ENCODE measurements around the gene VEZT.
"Not testable (repeated sequence)": the region's sequence is repeated elsewhere in the genome, so short reads cannot be mapped to it uniquely, and the experiment has no call there.

Gene VEZT, protein sequence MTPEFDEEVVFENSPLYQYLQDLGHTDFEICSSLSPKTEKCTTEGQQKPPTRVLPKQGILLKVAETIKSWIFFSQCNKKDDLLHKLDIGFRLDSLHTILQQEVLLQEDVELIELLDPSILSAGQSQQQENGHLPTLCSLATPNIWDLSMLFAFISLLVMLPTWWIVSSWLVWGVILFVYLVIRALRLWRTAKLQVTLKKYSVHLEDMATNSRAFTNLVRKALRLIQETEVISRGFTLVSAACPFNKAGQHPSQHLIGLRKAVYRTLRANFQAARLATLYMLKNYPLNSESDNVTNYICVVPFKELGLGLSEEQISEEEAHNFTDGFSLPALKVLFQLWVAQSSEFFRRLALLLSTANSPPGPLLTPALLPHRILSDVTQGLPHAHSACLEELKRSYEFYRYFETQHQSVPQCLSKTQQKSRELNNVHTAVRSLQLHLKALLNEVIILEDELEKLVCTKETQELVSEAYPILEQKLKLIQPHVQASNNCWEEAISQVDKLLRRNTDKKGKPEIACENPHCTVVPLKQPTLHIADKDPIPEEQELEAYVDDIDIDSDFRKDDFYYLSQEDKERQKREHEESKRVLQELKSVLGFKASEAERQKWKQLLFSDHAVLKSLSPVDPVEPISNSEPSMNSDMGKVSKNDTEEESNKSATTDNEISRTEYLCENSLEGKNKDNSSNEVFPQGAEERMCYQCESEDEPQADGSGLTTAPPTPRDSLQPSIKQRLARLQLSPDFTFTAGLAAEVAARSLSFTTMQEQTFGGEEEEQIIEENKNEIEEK
- 57.0 to 74.8 reads per million in 2 experiments for total RNA-seq

DNA sequence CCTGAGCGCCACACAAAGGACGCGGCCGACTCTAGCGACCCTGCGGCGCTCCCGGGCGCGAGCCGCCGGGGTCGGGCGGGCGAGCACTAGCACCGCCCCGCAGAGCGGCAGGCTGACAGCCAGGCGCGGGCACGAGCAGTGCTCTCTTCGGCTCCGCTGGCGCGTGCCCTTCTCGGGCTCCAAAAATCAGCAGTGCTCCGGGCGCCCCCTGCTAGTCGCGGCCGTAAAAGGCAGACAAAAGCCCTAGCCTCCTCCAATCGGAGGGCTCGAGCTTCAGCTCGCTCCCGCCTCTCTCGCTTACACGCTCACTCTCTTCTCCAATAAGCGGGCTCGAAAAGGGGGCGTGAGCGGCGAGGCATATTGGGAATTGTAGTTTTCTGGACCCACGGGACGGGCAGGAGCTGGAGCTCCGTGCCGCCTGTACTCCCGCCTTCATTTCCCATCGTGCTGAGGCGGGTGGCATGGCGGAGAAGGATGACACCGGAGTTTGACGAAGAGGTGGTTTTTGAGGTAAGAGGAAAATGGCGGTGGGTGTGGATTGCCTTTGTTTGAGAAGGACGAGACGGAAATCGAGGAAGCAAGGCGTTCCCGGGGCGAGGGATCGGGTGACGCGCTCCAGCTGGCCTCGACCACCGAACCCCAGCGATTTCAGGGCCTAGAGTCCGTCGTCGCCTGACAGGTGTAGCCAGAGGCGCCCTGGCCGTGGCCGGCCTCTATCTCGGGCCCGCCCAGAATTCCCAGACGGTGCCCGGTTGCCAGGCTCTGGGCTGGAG is at the start of gene VEZT, which contains the start of gene FGD6:
Gene VEZT (plus strand): TSS at position 431 of the 773 bp plus-strand sequence. CDS start 44 bp downstream, at position 475.
Gene FGD6 (minus strand): TSS at position 91 of the 773 bp plus-strand sequence. CDS start 227 bp downstream, outside the sequence.
- DNase-seq (ENCODE audit: low read depth), result peak; percentile 97

DNA sequence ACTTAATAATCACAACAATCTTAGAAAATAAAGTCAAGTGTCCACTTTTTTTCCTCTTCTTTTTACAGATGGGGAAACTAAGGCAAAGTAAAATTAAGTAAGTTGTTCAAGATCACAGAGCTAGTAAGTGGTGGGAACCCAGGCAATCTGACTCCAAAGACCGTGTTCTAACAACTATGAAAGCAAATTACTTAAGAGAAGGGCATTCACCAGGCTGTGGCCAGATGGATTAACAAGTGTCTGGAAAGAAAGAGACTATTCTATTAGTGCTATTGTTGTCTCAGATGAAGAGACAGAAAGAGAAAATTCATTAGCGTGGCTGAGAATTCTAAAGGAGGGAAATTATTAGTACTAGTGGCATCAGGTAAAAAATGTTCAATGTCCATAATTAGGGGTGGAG is 48.9 kb upstream of the VEZT start:
- no peak for DNase-seq (ENCODE audit: low read depth)

DNA sequence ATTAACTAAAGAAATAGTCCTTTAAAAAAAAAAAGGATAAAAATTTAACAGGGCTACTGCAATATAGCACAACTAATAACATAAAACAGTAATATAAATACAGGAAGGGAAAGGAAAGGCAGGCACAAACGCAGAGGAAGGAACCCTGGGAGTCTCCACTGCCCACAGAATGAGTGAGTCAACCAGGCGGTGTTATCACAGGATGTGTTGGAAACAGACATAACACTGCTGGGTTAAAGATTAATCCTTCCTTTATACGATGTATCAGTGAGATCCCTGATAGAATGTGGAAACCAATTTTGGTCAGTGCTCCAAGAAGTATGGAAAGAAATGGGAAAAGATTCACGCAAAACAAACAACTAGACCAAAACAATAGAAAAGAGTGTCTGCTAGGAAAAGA is 48.2 kb upstream of the VEZT start:
- DNase-seq (ENCODE audit: low read depth), result no peak

DNA sequence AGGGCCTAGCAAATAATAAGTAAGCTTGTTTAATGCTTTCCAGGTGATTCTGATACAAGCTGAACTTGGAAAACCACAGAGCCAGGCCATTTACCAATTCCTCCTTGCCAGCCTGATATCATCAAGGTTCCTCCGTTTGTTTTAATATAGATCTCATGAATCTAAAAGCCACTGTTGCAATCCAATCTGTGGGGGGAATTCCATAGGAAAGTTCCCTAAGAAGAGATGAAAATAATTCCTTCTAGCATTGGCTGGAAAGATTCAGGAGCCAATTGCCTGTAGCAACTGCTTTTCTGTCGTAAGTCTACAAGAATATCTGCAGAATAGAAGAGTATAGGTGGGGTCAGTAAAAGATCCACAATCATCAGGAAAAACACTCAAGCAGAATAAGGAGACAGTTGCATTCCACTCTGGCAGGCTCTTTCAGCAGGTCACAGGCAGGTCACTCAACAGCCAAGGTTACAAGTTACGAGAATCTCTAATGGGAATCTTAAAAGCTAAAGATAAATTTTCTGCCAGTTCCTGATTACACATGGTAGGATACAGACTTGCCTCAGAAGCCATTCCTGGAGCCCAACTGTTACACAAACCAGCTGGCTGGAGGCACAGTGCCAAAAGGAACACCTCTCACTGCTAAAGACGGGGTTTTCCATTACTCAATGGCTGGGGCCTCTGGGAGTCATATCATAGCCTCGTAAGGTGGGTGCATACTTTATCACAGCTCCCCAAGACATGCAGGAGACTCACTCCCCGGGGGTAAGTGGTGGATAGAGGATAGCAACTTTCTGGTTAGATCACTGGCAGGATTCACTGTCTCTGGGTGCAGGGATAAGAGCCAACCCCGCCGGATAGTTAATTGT is 44.0 kb upstream of the VEZT start:
- DNase-seq (ENCODE audit: low read depth), result no peak

DNA sequence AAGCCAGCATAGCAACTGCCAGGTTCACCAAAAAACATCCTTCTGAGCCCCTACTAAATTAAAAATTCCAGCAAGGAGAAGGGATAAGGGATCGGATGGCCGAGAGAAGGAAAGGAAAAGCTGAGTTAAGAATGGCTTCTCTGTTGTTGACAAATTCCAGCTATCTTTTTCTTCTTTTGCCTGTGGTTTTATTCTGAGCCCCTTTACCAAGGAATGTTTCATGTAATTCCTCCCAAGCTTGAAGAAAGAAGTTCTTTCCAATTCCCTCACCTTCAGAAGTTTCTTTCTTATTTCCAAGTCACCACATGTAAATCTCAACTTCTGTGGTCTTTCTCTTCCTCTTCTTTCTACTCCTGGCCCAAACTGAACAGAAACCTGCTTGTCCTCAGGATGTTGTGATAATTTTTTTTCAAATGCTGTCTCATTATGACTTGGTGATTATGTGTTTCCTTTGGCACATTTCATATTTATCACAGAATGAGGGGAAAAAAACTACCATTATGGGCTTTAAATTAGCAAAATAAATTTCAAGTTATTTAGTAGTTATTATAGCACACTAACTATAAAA is 40.3 kb upstream of the VEZT start:
- DNase-seq (ENCODE audit: low read depth), result no peak

DNA sequence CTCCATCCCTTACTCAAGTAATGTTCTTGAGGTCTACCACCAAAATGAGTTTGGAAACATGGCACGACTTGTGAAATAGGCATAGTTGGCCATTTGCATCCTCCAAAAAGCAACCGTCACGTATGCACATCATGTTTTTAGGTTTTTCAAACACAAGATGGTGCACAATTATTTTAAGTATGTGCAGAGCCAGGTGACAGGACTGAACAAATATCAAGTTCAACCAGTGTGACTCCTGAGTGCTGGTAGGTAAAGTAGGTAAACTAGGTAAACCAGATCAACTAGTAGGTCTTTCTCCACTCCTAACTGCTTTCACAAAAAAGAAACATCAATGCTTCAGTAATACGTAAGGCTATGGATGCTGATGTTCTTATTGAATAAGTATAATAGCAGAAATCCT is 39.5 kb upstream of the VEZT start:
- DNase-seq (ENCODE audit: low read depth), result no peak

DNA sequence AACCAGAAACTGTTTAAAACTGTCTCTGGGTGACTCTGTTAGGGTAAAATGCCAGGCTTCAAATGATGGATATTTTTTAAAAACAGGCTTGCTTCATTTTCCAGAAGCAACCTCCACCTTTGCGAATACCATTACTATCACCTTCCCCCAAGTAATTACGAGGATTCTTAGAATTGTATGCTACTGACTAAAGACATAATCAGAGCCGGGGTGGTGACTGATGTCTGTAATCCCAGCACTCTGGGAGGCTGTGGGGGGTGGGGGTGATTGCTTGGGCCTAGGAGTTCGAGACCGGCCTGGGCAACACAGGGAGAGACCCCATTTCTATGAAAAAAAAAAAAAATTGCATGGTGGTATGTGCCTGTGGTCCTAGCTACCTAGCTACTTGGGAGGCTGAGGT is 38.6 kb upstream of the VEZT start:
- no peak for DNase-seq (ENCODE audit: low read depth)

DNA sequence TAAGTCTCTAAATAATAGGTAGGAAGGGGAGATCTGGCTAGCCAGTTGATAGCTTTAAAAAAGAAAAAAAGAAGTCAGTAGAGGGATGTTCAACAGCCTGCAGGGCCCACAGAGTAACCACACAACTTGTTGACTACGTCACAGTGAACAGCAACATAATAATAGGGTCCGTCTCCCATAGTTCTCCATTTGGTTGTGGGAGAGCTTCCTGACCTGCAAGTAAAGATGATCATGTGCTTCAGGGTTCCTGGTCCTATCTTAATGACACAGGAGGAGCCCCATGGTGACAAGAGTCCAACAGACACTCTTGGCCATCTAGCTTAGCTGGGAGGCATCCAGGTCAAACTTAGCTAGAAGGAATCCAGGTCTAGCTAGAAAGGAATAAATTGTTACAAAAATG is 36.5 kb upstream of the VEZT start:
- DNase-seq (ENCODE audit: low read depth), result no peak

DNA sequence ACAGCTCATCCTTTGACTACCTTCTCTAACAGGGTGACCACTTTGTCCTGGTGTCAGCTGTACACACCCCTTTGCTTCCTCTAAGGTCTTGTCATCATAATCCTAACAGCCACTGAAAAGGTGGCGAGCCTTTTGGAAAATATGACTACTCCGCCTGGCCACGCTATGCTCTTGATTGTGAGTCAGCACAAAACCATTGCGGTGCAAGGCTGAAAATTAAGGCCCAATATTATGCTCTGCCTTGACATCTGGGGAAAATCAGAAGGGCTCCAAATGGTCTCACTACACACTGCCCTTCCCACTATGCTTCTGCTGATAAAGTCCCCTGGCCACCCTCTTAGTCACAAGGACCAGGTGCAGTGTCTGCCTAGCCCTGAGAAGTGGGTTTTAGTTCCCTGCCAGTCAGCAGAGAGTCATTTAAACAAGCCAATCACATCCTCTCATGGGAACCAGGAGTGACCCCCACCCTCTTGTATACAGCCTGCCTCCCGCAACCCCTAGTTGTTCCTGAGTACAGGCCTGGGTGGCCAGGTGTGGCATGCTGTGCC is 34.7 kb upstream of the VEZT start:
- no peak for DNase-seq (ENCODE audit: low read depth)

DNA sequence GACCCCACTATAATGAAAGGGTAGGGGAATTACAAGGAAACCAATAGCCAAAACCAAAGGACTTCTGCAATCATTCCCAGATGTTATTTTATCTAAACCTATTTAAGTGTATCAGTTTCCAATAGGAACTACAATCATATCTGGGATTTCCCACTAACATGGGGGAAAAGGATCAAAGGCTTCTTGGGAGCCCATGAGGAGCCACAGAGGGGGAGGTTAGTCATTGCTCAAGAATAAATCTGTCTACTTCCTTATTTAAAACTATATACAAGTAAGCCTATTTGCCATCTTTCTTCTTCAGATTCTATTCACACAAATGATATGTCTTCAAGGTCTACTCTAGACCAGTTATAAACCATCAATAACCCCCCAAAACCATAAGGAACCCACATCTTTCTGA is 33.5 kb upstream of the VEZT start:
- DNase-seq (ENCODE audit: low read depth), result no peak

DNA sequence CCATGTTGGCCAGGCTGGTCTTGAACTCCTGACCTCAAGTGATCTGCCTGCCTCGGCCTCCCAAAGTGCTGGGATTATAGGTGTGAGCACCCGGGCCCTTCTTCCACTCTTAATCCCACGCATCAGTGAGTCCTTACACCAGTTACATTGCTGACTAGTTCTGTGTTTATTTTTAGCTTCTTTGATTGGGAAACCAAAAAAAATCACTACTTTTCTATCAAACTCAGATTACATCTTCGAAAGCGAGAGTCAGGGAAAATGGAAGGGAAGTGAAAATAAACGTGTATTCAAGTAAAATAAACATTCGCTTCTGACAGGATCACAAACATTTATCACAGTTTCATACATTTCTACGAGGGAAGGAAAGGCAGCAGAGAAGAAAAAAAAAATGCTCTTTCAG is 32.5 kb upstream of the VEZT start:
- DNase-seq (ENCODE audit: low read depth), result no peak

DNA sequence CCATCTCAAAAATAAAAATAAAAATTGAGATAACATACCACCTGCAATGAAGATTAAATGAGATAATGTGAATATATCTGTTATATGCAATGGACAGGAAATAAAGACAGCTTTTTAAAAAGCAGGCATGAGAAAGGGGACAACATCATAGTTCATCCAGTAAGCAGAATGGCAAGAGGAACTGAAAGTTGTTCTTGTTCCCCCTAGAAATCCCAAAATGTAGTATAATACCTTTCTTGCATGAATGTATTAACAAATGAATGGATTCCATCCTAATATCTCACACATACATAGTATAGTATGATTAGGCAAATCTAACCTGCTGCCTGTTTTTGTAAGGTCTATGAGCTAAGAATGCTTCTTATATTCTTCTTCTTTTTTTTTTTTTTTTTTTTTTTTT is 31.8 kb upstream of the VEZT start:
- DNase-seq (ENCODE audit: low read depth), result no peak

DNA sequence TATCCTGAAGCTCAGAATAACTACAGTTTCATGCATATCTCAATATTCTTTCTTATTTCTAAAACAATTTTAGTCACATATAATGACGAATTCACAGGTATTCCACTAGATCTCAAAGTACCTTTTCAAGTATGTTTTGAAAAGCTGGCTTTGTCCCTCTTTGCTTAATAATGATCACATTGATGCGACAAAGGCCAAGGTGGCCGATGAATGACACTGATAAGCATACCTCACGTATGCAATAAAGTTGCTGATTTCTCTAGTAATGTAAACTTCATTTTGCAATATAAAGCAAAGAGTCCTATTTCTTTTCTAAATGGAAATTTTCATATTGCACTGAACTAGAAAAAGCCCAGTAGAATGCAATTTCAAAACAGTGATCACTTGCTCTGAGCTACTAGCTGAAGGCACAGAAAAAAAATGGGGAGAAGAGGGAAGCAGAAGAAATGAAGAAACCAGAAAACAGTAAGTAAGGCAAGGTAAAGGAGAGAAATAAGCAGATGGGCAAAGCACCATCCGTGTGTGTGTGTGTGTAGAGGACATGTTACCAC is 29.7 kb upstream of the VEZT start:
- DNase-seq (ENCODE audit: low read depth), result no peak

DNA sequence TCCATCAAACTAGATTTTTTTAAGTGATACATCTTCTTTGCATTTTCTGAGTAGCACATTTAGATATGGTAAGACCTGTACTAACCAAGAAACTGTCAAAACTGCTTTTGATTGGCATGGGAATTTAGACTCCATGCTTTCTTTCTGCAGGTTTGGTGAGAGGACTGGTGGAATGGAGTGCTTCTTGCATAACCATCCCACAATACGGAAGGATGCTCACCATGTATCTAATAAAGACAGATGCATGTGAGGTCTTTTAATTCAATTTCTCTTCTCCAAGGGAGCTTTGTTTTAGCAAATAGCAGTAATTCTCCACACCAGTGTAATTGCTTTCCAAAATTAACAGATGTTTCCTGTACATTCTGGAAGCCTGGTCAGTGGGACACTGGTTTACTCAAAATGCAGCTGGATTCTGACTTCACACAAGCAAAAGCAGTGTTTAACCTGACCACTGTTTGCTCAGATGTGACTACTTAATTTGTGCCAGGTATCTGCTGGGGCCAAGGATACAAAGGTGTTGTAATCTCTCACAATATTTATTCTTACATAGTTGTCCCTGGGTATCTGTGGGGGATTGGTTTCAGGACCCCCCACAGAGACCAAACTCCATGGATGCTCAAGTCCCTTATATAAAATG is 26.4 kb upstream of the VEZT start:
- DNase-seq (ENCODE audit: low read depth), result no peak

DNA sequence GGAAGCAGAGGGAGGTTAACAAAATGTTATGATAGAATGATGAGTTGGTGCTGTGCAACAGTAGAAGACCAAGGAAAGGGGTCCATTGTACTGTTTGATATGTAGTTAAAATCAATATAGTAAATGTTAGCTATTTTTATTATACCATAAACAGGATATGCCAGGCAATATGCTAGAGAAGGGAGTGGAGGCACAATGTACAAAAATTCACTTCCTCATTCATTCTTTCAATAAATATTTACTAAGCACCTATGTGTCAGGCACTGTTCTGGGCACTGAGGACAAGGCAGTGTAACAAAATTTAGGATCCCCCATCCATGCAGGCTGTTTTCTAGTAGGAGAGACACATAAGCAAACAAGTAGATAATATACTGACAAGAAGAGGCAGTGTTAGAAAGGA is 25.3 kb upstream of the VEZT start:
- DNase-seq (ENCODE audit: low read depth), result no peak

DNA sequence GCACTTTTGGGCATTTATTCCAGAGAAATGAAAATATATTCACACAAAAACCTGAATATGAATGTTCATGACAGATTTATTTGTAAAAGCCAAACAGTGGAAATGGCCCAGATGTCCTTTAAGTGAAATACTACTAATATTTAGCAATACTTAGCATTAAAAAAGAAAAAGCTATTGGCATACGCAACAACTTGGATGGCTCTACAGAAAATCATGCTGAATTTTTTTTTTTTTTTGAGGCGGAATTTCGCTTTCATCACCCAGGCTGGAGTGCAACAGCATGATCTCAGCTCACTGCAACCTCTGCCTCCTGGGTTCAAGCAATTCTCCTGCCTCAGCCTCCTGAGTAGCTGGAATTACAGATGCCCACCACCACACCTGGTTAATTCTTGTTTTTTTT is 24.5 kb upstream of the VEZT start:
- DNase-seq (ENCODE audit: low read depth), result no peak

DNA sequence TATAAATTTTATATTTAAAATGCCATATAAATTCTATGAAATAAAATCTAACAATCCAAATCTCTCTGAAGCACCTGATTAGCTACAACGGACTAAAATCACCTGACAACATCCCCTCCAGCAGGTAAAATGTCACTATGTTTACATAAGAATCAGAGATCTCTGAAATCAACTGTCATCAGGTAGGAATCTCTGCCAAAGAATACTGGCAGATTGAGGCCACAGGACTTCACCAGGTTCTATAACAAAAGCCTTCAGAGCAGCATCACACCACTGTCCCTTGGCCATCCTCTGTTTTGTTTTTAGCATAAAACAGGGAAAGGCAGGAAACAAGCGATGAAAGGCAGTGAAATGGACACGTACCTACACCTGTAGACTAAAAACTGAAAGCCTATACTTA is 22.5 kb upstream of the VEZT start:
- no peak for DNase-seq (ENCODE audit: low read depth)

DNA sequence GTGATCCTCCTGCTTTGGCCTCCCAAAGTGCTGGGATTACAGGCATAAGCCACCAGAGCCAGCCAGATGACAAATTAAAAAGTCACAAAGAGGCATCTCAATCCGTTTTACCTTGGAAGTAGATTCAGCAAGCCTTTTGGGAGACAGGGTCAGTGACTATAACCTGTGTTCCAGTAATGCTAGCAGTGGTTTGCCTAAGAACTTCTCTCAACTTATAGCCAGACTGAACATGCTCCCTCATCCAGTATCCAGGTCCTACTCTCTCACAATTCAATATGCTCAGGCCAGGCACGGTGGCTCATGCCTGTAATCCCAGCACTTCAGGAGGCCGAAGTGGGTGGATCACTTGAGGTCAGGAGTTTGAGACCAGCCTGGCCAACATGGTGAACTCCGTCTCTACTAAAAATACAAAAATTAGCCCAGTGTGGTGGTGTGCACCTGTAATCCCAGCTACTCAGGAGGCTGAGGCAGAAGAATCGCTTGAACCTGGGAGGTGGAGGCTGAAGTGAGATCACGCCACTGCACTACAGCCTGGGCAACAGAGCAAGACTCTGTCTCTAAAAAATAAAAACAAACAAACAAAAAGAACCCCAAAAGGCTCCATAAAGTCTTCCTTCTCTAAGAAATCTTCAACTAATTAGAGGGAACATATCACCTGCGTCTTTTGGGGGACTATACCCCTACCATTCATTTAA is 20.6 kb upstream of the VEZT start:
- DNase-seq (ENCODE audit: low read depth), result not testable (repeated sequence)

DNA sequence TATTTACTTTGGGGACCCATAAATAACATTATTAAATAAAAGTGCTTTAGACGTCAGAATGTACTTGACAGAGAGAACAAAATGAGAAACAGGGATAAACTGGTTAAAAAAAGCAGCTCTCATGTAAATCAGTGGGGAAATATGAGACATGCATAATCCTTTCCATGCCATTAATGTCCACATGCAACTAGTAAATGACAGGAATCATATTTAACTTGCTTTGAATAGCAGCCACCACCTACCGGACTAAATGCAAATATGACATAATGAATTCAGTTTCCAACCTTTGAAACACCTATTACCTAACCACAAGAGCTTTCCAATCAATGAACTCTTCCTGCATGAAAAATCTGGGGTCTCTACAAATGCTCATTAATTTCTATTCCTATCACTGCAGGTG is 20.0 kb upstream of the VEZT start:
- no peak for DNase-seq (ENCODE audit: low read depth)

Data from T follicular helper cell (primary cell).